Panc1 (cell line): ENCODE data around the gene DSCAML1.

Experiments
- POLR2AphosphoS5 ChIP-seq: IDR thresholded peaks from 2 replicates; pipeline ENCODE4 v1.6.1; 2012; ENCODE audit warnings: mild to moderate bottlenecking, low read depth, low read length, moderate library complexity
- SIN3A ChIP-seq: IDR thresholded peaks from 2 replicates; pipeline ENCODE4 v1.6.1; 2012; ENCODE audit warnings: low read depth, mild to moderate bottlenecking, low read length, moderate library complexity, borderline replicate concordance; ENCODE audit not compliant: insufficient read depth
- TCF7L2 ChIP-seq: IDR thresholded peaks from 2 replicates; pipeline ENCODE4 v1.6.1; 2011; ENCODE audit warnings: mild to moderate bottlenecking, low read depth, low read length, inconsistent platforms
- TF ChIP-seq, protein P1 (sequence below): fragments of 450-650 bp; IDR thresholded peaks from 2 replicates; pipeline ENCODE4 v1.5.1; 2017; ENCODE audit warnings: mild to moderate bottlenecking
- TF ChIP-seq, protein P2 (sequence below), 2 experiments: IDR thresholded peaks; 2 replicates each; pipeline ENCODE4 v1.6.1; 2011 to 2012; ENCODE audit warnings: low read depth in 2 of 2, control low read depth in 1 of 2, low read length in 1 of 2, mild to moderate bottlenecking in 1 of 2, moderate library complexity in 1 of 2; ENCODE audit not compliant: insufficient read depth in 1 of 2

DNA sequence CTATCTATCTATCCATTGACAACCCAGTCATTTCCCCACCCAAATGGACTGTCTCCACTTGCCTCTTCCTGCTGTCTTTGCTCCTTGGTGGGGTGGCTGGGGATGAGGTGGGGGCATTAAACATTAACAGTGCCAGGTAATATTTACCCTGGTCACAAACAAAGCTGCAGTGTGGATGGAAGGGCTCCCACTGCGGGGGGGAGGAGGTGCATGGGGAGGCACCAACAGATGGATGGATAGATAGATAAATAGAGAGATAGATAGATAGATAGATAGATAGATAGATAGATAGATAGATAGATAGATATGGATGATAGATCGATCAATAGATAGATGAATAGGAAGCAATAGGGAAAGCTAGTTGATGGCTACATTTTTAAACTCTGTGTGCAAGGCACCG lies 29.8 kb upstream of the DSCAML1 start:
- TF ChIP-seq, protein P1, sequence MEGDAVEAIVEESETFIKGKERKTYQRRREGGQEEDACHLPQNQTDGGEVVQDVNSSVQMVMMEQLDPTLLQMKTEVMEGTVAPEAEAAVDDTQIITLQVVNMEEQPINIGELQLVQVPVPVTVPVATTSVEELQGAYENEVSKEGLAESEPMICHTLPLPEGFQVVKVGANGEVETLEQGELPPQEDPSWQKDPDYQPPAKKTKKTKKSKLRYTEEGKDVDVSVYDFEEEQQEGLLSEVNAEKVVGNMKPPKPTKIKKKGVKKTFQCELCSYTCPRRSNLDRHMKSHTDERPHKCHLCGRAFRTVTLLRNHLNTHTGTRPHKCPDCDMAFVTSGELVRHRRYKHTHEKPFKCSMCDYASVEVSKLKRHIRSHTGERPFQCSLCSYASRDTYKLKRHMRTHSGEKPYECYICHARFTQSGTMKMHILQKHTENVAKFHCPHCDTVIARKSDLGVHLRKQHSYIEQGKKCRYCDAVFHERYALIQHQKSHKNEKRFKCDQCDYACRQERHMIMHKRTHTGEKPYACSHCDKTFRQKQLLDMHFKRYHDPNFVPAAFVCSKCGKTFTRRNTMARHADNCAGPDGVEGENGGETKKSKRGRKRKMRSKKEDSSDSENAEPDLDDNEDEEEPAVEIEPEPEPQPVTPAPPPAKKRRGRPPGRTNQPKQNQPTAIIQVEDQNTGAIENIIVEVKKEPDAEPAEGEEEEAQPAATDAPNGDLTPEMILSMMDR, result no peak
- TF ChIP-seq POLR2AphosphoS5 (no peak), SIN3A (no peak), TCF7L2 (no peak)
- TF ChIP-seq, protein P2, sequence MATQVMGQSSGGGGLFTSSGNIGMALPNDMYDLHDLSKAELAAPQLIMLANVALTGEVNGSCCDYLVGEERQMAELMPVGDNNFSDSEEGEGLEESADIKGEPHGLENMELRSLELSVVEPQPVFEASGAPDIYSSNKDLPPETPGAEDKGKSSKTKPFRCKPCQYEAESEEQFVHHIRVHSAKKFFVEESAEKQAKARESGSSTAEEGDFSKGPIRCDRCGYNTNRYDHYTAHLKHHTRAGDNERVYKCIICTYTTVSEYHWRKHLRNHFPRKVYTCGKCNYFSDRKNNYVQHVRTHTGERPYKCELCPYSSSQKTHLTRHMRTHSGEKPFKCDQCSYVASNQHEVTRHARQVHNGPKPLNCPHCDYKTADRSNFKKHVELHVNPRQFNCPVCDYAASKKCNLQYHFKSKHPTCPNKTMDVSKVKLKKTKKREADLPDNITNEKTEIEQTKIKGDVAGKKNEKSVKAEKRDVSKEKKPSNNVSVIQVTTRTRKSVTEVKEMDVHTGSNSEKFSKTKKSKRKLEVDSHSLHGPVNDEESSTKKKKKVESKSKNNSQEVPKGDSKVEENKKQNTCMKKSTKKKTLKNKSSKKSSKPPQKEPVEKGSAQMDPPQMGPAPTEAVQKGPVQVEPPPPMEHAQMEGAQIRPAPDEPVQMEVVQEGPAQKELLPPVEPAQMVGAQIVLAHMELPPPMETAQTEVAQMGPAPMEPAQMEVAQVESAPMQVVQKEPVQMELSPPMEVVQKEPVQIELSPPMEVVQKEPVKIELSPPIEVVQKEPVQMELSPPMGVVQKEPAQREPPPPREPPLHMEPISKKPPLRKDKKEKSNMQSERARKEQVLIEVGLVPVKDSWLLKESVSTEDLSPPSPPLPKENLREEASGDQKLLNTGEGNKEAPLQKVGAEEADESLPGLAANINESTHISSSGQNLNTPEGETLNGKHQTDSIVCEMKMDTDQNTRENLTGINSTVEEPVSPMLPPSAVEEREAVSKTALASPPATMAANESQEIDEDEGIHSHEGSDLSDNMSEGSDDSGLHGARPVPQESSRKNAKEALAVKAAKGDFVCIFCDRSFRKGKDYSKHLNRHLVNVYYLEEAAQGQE (IDR thresholded peaks at IDR 0.05; ENCODE audit: insufficient read depth in 1 of 2, low read depth in 2 of 2, low read length in 1 of 2), result no peak
